C4-2B (cell line): ENCODE results near the gene NGDN.
"Not testable (repeated sequence)": the region's sequence is repeated elsewhere in the genome, so short reads cannot be mapped to it uniquely, and the experiment has no call there.

Experiments
- H3K27ac ChIP-seq: fragments of 450-650 bp; 2 replicates; pipeline ENCODE4 v1.5.1; 2017
- ZFX ChIP-seq: fragments of 450-650 bp; IDR thresholded peaks from 2 replicates; pipeline ENCODE4 v1.6.1; 2017
- TF ChIP-seq, protein P1 (sequence below): fragments of 450-650 bp; conservative IDR thresholded peaks from 2 replicates; pipeline ENCODE4 v1.5.1; 2017; ENCODE audit warnings: mild to moderate bottlenecking

NGDN gene, protein sequence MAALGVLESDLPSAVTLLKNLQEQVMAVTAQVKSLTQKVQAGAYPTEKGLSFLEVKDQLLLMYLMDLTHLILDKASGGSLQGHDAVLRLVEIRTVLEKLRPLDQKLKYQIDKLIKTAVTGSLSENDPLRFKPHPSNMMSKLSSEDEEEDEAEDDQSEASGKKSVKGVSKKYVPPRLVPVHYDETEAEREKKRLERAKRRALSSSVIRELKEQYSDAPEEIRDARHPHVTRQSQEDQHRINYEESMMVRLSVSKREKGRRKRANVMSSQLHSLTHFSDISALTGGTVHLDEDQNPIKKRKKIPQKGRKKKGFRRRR

DNA sequence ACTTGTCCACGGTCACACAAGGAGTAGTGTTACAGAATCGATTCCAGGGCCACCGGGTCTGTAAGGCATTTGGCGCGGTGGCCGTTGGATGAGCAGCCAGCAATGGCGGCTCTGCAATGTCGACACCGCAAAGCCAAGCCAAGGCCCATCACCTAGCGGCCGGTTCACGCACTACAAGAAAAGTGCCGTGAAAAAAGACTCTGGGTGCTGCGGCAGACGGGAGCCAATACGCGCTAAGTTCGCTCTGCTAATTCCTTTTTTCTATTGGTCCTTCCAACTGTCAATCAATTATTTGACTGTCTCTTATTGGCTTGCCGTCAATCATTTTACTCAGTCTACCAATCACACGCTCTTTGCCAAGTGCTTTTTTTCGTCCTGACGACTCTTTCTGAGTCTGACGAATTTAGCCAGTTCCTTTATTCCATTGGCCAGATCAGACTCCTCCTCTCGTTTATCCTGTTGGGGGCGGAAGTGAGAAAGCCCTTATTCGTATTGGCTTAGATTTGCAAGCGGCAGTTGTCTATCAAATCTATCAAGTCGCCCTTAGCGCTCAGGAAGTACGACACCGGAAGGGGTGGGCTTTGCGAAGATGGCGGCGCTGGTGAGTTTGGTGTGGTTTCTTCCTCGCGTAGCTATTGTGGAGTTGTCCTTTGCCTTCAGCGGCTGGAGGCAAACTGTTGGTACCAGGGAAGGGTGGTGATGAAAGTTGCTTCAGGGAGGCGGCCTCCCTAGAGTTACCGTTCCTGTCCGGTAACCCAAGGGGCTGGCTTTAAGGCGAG is at the start of gene NGDN:
NGDN (plus strand) TSS at position 577 of the 779 bp plus-strand sequence; CDS start at position 590, 13 bp downstream.
- TF ChIP-seq, protein P1, sequence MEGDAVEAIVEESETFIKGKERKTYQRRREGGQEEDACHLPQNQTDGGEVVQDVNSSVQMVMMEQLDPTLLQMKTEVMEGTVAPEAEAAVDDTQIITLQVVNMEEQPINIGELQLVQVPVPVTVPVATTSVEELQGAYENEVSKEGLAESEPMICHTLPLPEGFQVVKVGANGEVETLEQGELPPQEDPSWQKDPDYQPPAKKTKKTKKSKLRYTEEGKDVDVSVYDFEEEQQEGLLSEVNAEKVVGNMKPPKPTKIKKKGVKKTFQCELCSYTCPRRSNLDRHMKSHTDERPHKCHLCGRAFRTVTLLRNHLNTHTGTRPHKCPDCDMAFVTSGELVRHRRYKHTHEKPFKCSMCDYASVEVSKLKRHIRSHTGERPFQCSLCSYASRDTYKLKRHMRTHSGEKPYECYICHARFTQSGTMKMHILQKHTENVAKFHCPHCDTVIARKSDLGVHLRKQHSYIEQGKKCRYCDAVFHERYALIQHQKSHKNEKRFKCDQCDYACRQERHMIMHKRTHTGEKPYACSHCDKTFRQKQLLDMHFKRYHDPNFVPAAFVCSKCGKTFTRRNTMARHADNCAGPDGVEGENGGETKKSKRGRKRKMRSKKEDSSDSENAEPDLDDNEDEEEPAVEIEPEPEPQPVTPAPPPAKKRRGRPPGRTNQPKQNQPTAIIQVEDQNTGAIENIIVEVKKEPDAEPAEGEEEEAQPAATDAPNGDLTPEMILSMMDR, result peak; percentile 78
- peak; percentile 90; the same call in 1 of the 2 replicates for TF ChIP-seq ZFX
- H3K27ac ChIP-seq, result peak within 1 kb of the TSS; percentile 81

- H3K27ac ChIP-seq, result no peak overlapping the region
- no peak for TF ChIP-seq ZFX
- TF ChIP-seq, protein P1, result no peak
Observed at GRCh38 chr14:23421594-23421993, 47.9 kb upstream of the NGDN start.

- H3K27ac ChIP-seq, result no peak overlapping the region
- TF ChIP-seq, protein P1, result no peak
- no peak for TF ChIP-seq ZFX
Observed at GRCh38 chr14:23423657-23424056, 45.8 kb upstream of the NGDN start.

GRCh38 chr14:23425169-23425568 is 44.3 kb upstream of the NGDN start:
- no peak overlapping the region for H3K27ac ChIP-seq
- no peak for TF ChIP-seq ZFX
- TF ChIP-seq, protein P1, result no peak

GRCh38 chr14:23425798-23426197 is 43.7 kb upstream of the NGDN start:
- not testable (repeated sequence) for H3K27ac ChIP-seq

- H3K27ac ChIP-seq, result no peak overlapping the region
- TF ChIP-seq ZFX, result no peak
- TF ChIP-seq, protein P1, result no peak
Observed at GRCh38 chr14:23428686-23429495, 40.6 kb upstream of the NGDN start.

DNA sequence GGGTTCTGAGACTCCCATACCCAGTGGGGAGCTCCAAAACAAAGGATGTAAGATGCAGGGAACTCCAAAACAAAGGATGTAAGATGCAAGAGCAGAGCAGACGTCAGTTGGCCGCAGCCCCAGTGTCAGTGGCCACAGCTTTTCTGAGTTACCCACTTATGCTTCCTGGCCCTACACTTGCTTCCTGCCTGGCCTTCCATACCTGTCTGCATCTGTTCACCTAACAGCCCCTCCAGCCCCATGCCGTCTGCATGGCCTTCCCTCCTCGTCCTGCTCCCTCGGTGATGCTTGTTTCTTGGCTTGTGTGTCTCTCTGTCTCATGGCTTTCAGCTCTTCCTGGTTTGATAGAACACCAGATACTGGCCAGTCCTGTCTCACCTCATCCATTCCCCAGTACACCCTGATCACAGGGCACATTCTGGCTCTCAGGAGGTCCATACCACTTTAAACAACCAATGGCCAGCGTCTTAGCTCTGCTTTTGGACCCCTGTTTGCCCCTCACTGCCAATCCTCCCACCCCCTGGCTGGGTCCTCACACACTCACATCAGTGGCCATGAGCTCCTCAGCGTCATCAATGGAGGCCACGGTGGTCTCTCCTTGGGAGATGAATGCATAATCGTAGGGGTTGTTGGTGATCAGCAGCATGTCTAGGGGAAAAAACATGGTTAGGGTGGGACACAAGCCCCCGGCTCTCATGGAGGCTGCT is 39.3 kb upstream of the NGDN start:
- TF ChIP-seq, protein P1, result no peak
- no peak for TF ChIP-seq ZFX
- no peak overlapping the region for H3K27ac ChIP-seq
